Head of caudate nucleus (tissue), 42 donors: Measurements from ENCODE around the gene LLGL1.

Experiments used
- DNase-seq, 42 donors: peaks; one replicate each; pipeline versions ENCODE4 v3.0.0 to v3.0.0-alpha.2; 2020 to 2021; ENCODE audit warnings: mixed read lengths in 7 of 42
- intact Hi-C: fragments of 100-400 bp; cut with DNase I; formaldehyde crosslinking; loops from one replicate; pipeline ENCODE4 v1.15.0; 2022

The LLGL1 gene

DNA sequence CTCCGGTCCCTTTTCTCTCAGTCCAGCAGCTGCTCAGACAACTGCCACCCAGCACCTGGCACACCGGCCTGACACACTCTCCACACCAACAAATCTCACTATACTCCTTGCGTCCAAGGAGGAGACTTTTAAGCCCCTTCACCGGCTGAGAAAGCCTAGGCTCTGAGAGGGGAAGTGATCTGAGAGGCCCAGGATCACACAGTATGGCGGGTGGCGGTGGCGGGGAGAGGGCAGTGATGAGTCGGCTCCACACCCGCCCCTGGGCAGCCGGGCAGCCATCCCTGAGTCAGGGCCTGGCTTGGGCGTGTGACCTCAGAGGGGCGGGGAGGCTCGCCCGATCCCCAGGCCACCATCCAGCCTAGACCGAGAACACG is 32.5 kb downstream of the LLGL1 start:
- intact Hi-C loops = loop anchor here (10.0 kb wide), 1 partner anchor 57 kb away; the partner anchor contains the start of genes SMCR8 and TOP3A
- peak in 41 of 42 donors; percentile 48 to 91 (median 73) for DNase-seq

GRCh38 chr17:18258356-18259038 is 33.1 kb downstream of the LLGL1 start, which contains the start of gene FLII:
Gene FLII, minus strand, starts transcription at chr17:18258738. Its CDS starts 48 bp downstream, at chr17:18258690.
- intact Hi-C loops = loop anchor here (10.0 kb wide), 1 partner anchor 56 kb away; the partner anchor contains the start of genes SMCR8 and TOP3A
- DNase-seq = peak in 40 of 42 donors; percentile 52 to 87 (median 76)

GRCh38 chr17:18259621-18260331 is 34.3 kb downstream of the LLGL1 start:
- intact Hi-C loops = loop anchor here (10.0 kb wide), 1 partner anchor 55 kb away; the partner anchor contains the start of genes SMCR8 and TOP3A
- DNase-seq = no peak

GRCh38 chr17:18260332-18261145 is 35.1 kb downstream of the LLGL1 start, which contains the start of gene MIEF2:
Gene MIEF2, plus strand, starts transcription at chr17:18260662. Its CDS starts 2,059 bp downstream, at chr17:18262721.
- intact Hi-C loops = no loop called here
- DNase-seq = peak; percentile 92 to 99 (median 97)

DNA sequence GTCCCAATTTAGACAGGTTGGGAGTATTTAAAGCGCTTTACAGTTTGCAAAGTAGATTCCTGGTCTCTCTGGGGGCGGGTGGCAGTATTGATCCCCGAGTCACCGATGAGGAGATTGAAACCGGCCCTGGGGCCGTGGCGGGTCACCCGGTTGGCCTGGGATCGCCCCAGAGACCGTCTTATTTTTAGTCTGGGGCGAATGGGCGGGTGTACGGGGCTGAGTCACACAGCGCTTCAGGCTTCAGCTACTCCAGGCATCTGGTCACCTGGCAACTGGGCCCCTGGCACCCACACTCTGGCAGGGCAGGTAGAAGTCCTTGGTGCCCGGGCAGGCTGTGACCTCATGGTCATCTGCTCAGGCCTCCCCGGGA is 35.7 kb downstream of the LLGL1 start:
- DNase-seq = peak in 24 of 42 donors; percentile 14 to 76 (median 38)
- intact Hi-C loops = no loop called here

GRCh38 chr17:18261659-18262058 is 36.2 kb downstream of the LLGL1 start:
- intact Hi-C loops = no loop called here
- no peak for DNase-seq

- no peak for DNase-seq
- intact Hi-C loops = no loop called here
These were observed 36.7 kb downstream of the LLGL1 start for GRCh38 chr17:18262111-18262510.

DNA sequence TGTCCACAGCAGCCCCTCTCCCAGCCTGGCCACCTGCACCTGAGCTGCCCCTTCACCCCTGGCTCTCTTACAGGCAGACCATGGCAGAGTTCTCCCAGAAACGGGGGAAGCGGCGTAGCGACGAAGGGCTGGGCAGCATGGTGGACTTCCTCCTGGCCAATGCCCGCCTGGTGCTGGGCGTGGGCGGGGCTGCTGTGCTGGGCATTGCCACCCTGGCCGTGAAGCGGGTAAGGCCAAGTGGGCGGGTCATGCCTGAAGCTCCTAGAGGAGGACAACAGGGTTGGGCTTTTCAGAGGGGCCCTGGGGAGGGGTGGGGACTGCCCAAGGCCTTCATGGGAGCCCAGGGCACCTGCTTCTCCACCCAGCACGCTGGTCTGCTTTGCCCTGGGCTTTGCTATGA is 37.2 kb downstream of the LLGL1 start:
- no peak for DNase-seq
- intact Hi-C loops = no loop called here

GRCh38 chr17:18263885-18264682 is 38.6 kb downstream of the LLGL1 start:
- no peak for DNase-seq

DNA sequence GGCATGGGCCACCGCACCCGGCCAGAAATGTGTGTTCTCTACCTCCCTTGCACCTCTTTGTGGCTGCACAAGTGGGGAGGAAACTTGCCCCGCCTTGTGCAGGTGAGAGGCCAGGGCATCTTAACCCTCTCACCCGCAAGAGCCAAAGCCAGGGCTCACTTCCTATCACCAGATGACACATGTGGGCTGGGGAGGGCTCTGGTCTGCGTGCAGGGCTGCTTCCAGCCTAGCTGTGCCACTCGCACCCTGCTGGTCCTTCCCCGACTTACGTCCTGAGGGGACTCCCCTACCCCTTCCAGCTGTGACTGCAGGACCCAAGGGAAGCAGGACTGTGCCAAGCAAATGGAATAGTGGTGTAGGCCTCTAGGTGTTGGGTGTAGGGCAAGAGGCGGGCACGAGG is 41.9 kb downstream of the LLGL1 start:
- no peak for DNase-seq
- intact Hi-C loops = no loop called here

More at GRCh38 chr17:18263885-18264682, 38.6 kb downstream of the LLGL1 start:
- intact Hi-C loops = no loop called here

DNA sequence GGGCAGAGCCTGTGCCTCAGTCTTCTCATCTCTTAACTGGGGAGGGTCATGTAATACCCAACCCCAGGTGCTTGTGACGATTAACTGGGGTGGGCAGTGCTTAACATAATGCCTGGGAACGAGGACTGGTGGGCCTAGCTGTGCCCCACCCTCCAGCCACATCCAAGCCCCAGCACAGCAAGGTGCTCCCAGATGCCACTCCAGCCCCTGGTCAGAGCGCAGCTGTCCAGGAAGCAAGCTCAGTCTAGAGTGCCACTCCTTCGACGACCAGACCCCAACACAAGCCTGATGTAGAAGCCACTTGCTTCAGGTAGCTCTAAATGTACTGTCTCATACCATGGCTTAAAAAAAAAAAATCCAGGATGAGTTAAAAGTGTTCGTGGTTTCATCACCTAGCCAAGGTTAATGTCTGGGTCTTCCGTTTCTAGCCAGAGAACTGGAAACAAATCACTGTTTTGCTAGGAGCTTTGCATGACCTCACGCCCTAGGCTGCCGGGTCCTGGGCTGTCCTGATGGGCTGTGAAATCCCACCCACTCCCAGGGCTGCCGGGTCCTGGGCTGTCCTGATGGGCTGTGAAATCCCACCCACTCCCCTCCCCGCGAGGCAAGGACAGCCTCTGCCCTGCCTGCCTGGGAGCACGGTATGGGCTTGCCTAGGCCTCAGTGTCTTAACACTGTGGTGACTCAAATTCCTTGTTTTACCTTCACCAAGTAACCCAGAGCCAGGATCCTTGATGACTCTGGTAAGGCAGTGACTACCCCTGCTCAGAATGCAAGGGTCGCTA is 42.7 kb downstream of the LLGL1 start:
- intact Hi-C loops = no loop called here
- DNase-seq = no peak

- no peak for DNase-seq
- intact Hi-C loops = no loop called here
These were observed 44.9 kb downstream of the LLGL1 start for GRCh38 chr17:18270046-18270931.

GRCh38 chr17:18277076-18277475 is 51.6 kb downstream of the LLGL1 start:
- intact Hi-C loops = no loop called here
- no peak for DNase-seq

DNA sequence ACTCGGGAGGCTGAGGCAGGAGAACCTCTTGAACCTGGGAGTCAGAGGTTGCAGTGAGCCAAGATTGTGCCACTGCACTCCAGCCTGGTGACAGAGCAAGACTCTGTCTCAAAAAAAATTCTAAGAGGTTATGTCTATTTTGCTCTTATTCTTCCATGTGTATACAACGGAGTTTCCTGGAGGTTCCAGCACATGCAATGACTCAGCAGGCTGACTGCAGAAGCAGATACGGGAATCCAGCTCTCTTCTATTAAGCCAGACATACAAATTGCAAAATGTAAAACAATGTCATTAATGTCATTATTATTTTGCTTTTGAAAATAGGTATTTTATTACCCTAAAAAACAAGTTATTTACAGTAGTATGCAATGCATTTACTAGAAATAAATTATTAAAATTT is 53.4 kb downstream of the LLGL1 start:
- intact Hi-C loops = no loop called here
- DNase-seq = peak in 2 of 42 donors; percentile 20 to 21

DNA sequence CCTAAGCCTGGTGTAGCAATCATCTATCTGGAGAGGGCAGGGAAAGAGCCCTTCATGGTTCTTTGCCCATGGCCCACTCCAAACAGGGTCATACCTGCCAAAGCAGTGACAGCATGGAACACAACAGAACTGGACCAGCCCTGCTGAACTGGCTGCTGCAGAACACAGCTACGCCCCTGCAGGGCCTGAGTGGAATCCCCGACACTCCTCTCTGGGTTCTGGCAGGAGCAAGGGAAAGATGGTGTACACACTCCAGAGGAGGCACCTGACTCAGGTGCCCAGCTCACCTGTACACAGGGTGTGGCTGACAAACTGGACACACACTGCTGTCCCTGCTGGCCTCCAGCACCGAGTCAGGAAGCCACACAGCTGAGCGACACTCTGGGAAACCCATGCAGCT is 54.8 kb downstream of the LLGL1 start:
- intact Hi-C loops = no loop called here
- no peak for DNase-seq

DNA sequence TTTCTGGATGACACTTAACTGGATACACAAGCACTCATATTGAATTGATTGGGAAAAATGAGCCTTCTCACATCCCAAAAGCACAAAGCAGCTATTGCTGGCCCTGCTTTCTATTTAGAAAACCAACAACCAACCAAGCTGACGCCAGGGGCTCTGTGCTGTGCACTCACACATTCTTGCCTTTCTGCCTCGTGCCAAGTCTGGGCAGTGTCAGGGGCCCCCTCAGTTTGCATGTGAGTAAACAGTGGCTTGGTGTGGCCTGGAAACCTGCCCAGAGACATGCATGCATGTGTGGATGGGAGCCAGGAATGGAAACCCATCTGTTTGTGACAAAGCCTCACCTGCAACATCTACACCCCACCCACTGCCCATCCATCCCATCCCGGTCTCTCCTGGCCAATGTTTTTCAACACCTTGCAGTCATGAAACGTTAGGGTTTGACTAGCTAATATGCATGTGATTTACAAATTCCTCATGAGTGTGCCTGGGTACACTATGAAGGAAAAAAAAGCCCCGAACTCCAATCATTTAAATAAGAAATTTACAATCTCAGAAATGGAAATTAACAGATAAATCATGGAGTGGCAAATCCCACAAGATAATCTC is 55.4 kb downstream of the LLGL1 start:
- intact Hi-C loops = no loop called here
- no peak for DNase-seq

- no peak for DNase-seq
- intact Hi-C loops = no loop called here
These were observed 56.4 kb downstream of the LLGL1 start for GRCh38 chr17:18281788-18282187.
